GM23338 (cell line): ENCODE data around the gene TICRR. TPM values are rescaled to one million over a fixed set of nuclear protein-coding genes. Genes with fewer than 3 reads are reported as not detected.

Experiments
- CREB1 ChIP-seq: fragments of 250-450 bp; sonication (Bioruptor Pico); IDR thresholded peaks from 2 replicates; pipeline ENCODE4 v1.5.0; 2020; ENCODE audit warnings: low read depth, mild to moderate bottlenecking, moderate library complexity
- NANOG ChIP-seq: IDR thresholded peaks from 2 replicates; pipeline ENCODE4 v1.6.1; 2016; ENCODE audit warnings: antibody characterized with exemption, borderline replicate concordance
- polyA plus RNA-seq: library from polyadenylated mRNA; unstranded; fragments of >200 nt; fragmentation: Nextera tagmentation; extraction: Ambion mirVana; gene quantifications from 2 replicates; pipeline ENCODE4 v1.2.1, GENCODE V29; 2016
- total RNA-seq: library from RNA; depleted of rRNA; stranded (reverse); fragments of >200 nt; shearing (Covaris generic); gene quantifications from 2 replicates; pipeline ENCODE4 v1.2.3, GENCODE V29; 2014
- TF ChIP-seq, protein P1 (sequence below): fragments of 250-450 bp; sonication (Bioruptor Pico); IDR thresholded peaks from 2 replicates; pipeline ENCODE4 v1.5.0; 2020; ENCODE audit warnings: mild to moderate bottlenecking, moderate library complexity
- TF ChIP-seq, protein P2 (sequence below): IDR thresholded peaks from 2 replicates; pipeline ENCODE4 v1.6.1; 2016; ENCODE audit warnings: antibody characterized with exemption
- TF ChIP-seq, protein P3 (sequence below): IDR thresholded peaks from one replicate; pipeline ENCODE4 v1.6.1; 2018; ENCODE audit warnings: antibody characterized with exemption; ENCODE audit not compliant: unreplicated experiment

The TICRR gene
- total and polyA plus RNA-seq, 2 experiments from 2014 or later = 11.2 to 42.3 TPM

DNA sequence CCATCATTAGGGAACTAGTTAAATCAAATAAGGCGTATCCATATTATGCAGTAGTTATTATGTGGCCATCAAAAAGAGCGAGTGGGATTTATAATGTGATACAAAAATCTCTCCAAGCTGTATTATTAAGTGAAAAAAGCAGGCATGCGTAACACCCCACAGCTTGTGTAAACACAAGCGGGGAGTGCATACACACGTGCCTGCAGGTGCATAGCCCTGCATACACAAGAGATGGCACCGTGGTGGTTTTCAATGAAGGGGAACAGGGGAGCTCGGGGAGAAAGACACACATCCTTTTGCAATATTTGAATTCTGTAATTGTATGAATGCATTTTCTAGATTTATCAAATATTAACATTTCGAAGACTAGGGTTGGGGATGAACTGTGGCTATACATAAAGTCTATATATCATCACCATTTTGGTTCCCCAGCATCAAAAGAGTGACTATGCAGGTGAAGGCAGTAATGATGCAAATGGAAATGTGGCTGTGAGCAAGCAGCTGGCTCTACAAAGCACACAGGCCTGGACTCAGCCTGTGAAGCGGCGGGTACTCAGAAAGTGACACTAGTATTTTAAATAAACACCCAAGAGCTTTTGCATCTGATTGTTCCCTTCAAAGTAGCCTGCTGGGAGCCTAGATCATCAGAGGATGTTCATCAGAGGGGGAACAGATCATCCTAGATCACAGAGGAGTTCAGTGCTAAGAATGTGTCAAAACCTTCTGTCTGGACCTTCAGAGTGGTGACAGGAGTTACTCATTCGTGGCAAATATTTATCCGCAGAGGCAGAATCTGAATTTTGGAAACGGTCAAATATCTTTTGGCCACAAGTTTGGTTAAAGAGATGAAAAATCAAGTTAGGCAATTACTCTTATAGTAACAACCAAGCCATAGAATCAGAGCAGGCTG, 89.4 kb downstream of the TICRR start (continued):
- TF ChIP-seq, protein P1, sequence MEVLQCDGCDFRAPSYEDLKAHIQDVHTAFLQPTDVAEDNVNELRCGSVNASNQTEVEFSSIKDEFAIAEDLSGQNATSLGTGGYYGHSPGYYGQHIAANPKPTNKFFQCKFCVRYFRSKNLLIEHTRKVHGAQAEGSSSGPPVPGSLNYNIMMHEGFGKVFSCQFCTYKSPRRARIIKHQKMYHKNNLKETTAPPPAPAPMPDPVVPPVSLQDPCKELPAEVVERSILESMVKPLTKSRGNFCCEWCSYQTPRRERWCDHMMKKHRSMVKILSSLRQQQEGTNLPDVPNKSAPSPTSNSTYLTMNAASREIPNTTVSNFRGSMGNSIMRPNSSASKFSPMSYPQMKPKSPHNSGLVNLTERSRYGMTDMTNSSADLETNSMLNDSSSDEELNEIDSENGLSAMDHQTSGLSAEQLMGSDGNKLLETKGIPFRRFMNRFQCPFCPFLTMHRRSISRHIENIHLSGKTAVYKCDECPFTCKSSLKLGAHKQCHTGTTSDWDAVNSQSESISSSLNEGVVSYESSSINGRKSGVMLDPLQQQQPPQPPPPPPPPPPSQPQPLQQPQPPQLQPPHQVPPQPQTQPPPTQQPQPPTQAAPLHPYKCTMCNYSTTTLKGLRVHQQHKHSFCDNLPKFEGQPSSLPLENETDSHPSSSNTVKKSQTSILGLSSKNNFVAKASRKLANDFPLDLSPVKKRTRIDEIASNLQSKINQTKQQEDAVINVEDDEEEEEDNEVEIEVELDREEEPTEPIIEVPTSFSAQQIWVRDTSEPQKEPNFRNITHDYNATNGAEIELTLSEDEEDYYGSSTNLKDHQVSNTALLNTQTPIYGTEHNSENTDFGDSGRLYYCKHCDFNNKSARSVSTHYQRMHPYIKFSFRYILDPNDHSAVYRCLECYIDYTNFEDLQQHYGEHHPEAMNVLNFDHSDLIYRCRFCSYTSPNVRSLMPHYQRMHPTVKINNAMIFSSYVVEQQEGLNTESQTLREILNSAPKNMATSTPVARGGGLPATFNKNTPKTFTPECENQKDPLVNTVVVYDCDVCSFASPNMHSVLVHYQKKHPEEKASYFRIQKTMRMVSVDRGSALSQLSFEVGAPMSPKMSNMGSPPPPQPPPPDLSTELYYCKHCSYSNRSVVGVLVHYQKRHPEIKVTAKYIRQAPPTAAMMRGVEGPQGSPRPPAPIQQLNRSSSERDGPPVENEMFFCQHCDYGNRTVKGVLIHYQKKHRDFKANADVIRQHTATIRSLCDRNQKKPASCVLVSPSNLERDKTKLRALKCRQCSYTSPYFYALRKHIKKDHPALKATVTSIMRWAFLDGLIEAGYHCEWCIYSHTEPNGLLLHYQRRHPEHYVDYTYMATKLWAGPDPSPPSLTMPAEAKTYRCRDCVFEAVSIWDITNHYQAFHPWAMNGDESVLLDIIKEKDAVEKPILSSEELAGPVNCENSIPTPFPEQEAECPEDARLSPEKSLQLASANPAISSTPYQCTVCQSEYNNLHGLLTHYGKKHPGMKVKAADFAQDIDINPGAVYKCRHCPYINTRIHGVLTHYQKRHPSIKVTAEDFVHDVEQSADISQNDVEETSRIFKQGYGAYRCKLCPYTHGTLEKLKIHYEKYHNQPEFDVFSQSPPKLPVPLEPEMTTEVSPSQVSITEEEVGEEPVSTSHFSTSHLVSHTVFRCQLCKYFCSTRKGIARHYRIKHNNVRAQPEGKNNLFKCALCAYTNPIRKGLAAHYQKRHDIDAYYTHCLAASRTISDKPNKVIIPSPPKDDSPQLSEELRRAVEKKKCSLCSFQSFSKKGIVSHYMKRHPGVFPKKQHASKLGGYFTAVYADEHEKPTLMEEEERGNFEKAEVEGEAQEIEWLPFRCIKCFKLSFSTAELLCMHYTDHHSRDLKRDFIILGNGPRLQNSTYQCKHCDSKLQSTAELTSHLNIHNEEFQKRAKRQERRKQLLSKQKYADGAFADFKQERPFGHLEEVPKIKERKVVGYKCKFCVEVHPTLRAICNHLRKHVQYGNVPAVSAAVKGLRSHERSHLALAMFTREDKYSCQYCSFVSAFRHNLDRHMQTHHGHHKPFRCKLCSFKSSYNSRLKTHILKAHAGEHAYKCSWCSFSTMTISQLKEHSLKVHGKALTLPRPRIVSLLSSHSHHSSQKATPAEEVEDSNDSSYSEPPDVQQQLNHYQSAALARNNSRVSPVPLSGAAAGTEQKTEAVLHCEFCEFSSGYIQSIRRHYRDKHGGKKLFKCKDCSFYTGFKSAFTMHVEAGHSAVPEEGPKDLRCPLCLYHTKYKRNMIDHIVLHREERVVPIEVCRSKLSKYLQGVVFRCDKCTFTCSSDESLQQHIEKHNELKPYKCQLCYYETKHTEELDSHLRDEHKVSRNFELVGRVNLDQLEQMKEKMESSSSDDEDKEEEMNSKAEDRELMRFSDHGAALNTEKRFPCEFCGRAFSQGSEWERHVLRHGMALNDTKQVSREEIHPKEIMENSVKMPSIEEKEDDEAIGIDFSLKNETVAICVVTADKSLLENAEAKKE (CRISPR knock-in tag) = no peak
- TF ChIP-seq, protein P2, sequence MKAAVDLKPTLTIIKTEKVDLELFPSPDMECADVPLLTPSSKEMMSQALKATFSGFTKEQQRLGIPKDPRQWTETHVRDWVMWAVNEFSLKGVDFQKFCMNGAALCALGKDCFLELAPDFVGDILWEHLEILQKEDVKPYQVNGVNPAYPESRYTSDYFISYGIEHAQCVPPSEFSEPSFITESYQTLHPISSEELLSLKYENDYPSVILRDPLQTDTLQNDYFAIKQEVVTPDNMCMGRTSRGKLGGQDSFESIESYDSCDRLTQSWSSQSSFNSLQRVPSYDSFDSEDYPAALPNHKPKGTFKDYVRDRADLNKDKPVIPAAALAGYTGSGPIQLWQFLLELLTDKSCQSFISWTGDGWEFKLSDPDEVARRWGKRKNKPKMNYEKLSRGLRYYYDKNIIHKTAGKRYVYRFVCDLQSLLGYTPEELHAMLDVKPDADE = no peak
- TF ChIP-seq CREB1 (CRISPR knock-in tag) (no peak), NANOG (no peak)
- TF ChIP-seq, protein P3, sequence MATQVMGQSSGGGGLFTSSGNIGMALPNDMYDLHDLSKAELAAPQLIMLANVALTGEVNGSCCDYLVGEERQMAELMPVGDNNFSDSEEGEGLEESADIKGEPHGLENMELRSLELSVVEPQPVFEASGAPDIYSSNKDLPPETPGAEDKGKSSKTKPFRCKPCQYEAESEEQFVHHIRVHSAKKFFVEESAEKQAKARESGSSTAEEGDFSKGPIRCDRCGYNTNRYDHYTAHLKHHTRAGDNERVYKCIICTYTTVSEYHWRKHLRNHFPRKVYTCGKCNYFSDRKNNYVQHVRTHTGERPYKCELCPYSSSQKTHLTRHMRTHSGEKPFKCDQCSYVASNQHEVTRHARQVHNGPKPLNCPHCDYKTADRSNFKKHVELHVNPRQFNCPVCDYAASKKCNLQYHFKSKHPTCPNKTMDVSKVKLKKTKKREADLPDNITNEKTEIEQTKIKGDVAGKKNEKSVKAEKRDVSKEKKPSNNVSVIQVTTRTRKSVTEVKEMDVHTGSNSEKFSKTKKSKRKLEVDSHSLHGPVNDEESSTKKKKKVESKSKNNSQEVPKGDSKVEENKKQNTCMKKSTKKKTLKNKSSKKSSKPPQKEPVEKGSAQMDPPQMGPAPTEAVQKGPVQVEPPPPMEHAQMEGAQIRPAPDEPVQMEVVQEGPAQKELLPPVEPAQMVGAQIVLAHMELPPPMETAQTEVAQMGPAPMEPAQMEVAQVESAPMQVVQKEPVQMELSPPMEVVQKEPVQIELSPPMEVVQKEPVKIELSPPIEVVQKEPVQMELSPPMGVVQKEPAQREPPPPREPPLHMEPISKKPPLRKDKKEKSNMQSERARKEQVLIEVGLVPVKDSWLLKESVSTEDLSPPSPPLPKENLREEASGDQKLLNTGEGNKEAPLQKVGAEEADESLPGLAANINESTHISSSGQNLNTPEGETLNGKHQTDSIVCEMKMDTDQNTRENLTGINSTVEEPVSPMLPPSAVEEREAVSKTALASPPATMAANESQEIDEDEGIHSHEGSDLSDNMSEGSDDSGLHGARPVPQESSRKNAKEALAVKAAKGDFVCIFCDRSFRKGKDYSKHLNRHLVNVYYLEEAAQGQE = no peak
